AG20443 (cell line): Measurements from ENCODE around the gene SLC28A1.

Experiments
- DNase-seq: peaks from one replicate; pipeline ENCODE4 v3.0.0; 2012; ENCODE audit warnings: low spot score, mixed read lengths

The SLC28A1 gene

GRCh38 chr15:84886211-84886983 lies 1.9 kb downstream of the SLC28A1 start:
- no peak for DNase-seq

GRCh38 chr15:84886984-84887299 lies 2.5 kb downstream of the SLC28A1 start:
- DNase-seq: no peak

GRCh38 chr15:84887938-84888337 lies 3.5 kb downstream of the SLC28A1 start:
- no peak for DNase-seq

GRCh38 chr15:84888639-84889038 lies 4.2 kb downstream of the SLC28A1 start:
- no peak for DNase-seq

- DNase-seq: no peak
These were observed 5.0 kb downstream of the SLC28A1 start for GRCh38 chr15:84889313-84889990.

GRCh38 chr15:84889991-84890669 lies 5.7 kb downstream of the SLC28A1 start:
- no peak for DNase-seq

- DNase-seq: no peak
These were observed 6.3 kb downstream of the SLC28A1 start for GRCh38 chr15:84890670-84891162.

- DNase-seq: no peak
These were observed 6.9 kb downstream of the SLC28A1 start for GRCh38 chr15:84891339-84891738.

- no peak for DNase-seq
These were observed 8.4 kb downstream of the SLC28A1 start for GRCh38 chr15:84892786-84893307.

GRCh38 chr15:84893607-84894006 lies 9.1 kb downstream of the SLC28A1 start:
- DNase-seq: no peak

- DNase-seq: no peak
These were observed 10.4 kb downstream of the SLC28A1 start for GRCh38 chr15:84894736-84895425.

- DNase-seq: no peak
These were observed 14.3 kb downstream of the SLC28A1 start for GRCh38 chr15:84898761-84899160.

- DNase-seq: no peak
These were observed 15.3 kb downstream of the SLC28A1 start for GRCh38 chr15:84899750-84900149.

- DNase-seq: no peak
These were observed 17.1 kb downstream of the SLC28A1 start for GRCh38 chr15:84901540-84901939.

- DNase-seq: no peak
These were observed 19.3 kb downstream of the SLC28A1 start for GRCh38 chr15:84903751-84904150.

GRCh38 chr15:84904419-84904818 lies 20.0 kb downstream of the SLC28A1 start:
- no peak for DNase-seq

- no peak for DNase-seq
These were observed 20.8 kb downstream of the SLC28A1 start for GRCh38 chr15:84905016-84905916.

- DNase-seq: no peak
These were observed 23.3 kb downstream of the SLC28A1 start for GRCh38 chr15:84907731-84908130.

GRCh38 chr15:84908564-84908963 lies 24.1 kb downstream of the SLC28A1 start:
- no peak for DNase-seq

GRCh38 chr15:84909029-84909428 lies 24.6 kb downstream of the SLC28A1 start:
- DNase-seq: no peak

GRCh38 chr15:84909782-84910181 lies 25.3 kb downstream of the SLC28A1 start:
- DNase-seq: no peak
